Loucy (cell line): ENCODE measurements around the gene ADIPOR2.

Experiments
- H2AFZ ChIP-seq: fragments of 200-600 bp; sonication (generic); 2 replicates; pipeline ENCODE4 v1.6.0; 2016; ENCODE audit warnings: antibody characterized with exemption, mild to moderate bottlenecking, low read length, moderate library complexity
- H3F3A ChIP-seq: fragments of 200-600 bp; 2 replicates; pipeline ENCODE4 v1.6.0; 2016; ENCODE audit warnings: antibody characterized with exemption, low read depth, mild to moderate bottlenecking
- H3K27me3 ChIP-seq: fragments of 200-600 bp; sonication (generic); 2 replicates; pipeline ENCODE4 v1.6.1; 2014; ENCODE audit warnings: low read length, mild to moderate bottlenecking; ENCODE audit not compliant: insufficient read depth, poor library complexity, severe bottlenecking
- H3K36me3 ChIP-seq: fragments of 200-600 bp; sonication (generic); 2 replicates; pipeline ENCODE4 v1.6.1; 2016; ENCODE audit warnings: low read length; ENCODE audit not compliant: insufficient read depth
- H3K4me1 ChIP-seq: fragments of 200-600 bp; sonication (generic); 2 replicates; pipeline ENCODE4 v1.5.1; 2014; ENCODE audit warnings: low read length, mild to moderate bottlenecking; ENCODE audit not compliant: insufficient read depth, poor library complexity, severe bottlenecking
- H3K4me2 ChIP-seq: fragments of 200-600 bp; sonication (generic); 2 replicates; pipeline ENCODE4 v1.6.0; 2014; ENCODE audit warnings: antibody characterized with exemption, low read length, low read depth, mild to moderate bottlenecking; ENCODE audit not compliant: poor library complexity, severe bottlenecking
- H3K4me3 ChIP-seq: fragments of 200-600 bp; sonication (generic); 2 replicates; pipeline ENCODE4 v1.5.1; 2014; ENCODE audit warnings: low read length, mild to moderate bottlenecking, mixed read lengths; ENCODE audit not compliant: poor library complexity, severe bottlenecking
- H3K79me2 ChIP-seq: fragments of 200-600 bp; sonication (generic); 2 replicates; pipeline ENCODE4 v1.6.1; 2014; ENCODE audit warnings: low read length; ENCODE audit not compliant: insufficient read depth
- H3K9ac ChIP-seq: fragments of 200-600 bp; sonication (generic); 2 replicates; pipeline ENCODE4 v1.6.0; 2014; ENCODE audit warnings: mild to moderate bottlenecking, low read depth, low read length, moderate library complexity; ENCODE audit not compliant: poor library complexity, severe bottlenecking
- H3K9me2 ChIP-seq: fragments of 200-600 bp; sonication (generic); replicated peaks from 2 replicates; pipeline ENCODE4 v1.6.1; 2016; ENCODE audit warnings: low read depth, low read length, mixed read lengths
- H3K9me3 ChIP-seq: fragments of 200-600 bp; sonication (generic); 2 replicates; pipeline ENCODE4 v1.6.1; 2014; ENCODE audit warnings: mild to moderate bottlenecking, antibody characterized with exemption, low read length, low read depth; ENCODE audit not compliant: insufficient read depth
- H4K20me1 ChIP-seq: fragments of 200-600 bp; sonication (generic); 2 replicates; pipeline ENCODE4 v1.6.0; 2014; ENCODE audit warnings: antibody characterized with exemption, low read length, mild to moderate bottlenecking; ENCODE audit not compliant: insufficient read depth, poor library complexity, severe bottlenecking
- EZH2phosphoT487 ChIP-seq: fragments of 200-600 bp; IDR thresholded peaks from 2 replicates; pipeline ENCODE4 v1.6.1; 2018; ENCODE audit warnings: antibody characterized with exemption, mild to moderate bottlenecking, moderate library complexity, borderline replicate concordance
- TF ChIP-seq, protein P1 (sequence below): fragments of 200-600 bp; sonication (generic); conservative IDR thresholded peaks from 2 replicates; pipeline ENCODE4 v1.5.1; 2014; ENCODE audit warnings: mild to moderate bottlenecking, antibody characterized with exemption, low read length

Gene ADIPOR2

DNA sequence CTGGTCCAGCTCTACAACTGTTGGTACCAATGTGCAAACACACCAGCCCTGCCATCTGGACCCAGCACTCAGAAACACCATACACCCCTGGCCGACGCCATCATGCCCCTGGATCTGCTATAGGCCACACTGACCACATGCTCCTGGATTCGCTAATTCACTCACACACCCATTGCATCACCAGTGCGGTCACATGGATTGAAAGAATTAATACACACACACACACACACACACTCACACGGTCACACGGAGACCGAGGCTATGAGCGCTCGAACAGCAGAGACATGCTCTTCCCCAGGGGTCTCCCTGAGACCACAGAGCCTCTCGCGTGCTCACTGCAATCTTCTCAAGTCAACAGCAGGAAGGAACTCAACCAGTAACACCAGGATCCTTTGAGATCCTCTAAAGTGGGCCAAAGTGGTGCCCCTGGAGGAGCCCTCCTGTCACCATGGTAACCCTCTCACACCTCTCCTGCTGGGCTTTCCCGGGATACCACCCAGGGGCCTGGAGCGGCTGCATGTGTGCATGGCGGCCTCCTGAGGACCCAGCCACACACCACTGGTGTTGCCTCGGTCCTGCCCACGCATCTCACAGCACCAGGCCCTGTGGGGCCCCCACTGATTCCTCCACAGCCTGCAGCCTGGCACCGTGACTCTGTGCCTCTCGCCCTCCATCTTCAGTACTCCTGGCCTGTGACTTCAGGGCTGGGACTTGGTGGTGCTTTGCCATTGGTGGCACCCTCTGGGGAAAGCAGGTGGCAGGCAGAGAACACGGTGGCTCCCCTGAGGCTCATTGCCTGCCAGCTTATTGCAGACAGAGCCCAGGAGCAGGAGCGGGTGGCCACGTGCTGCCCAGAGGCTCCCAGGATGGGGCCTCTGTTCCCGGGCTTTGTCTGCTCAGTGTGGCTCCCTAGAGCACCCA, 144.6 kb downstream of the ADIPOR2 start:
- no peak overlapping the region for H3K4me3 ChIP-seq
- H3K9me3 ChIP-seq = no peaks in the 10 kb centered on the region
- no peaks in the 10 kb centered on the region for H4K20me1 ChIP-seq
- no peaks in the 10 kb centered on the region for H3K79me2 ChIP-seq
- no peaks in the 10 kb centered on the region for H3K36me3 ChIP-seq
- peaks cover 35% of the 10 kb centered on the region for H3K4me1 ChIP-seq
- H3K27me3 ChIP-seq = no peaks in the 10 kb centered on the region
- no peaks in the 10 kb centered on the region for H3K9me2 ChIP-seq
- no peaks in the 10 kb centered on the region; the same call in 1 of the 2 replicates for H3F3A ChIP-seq
- TF ChIP-seq, protein P1, sequence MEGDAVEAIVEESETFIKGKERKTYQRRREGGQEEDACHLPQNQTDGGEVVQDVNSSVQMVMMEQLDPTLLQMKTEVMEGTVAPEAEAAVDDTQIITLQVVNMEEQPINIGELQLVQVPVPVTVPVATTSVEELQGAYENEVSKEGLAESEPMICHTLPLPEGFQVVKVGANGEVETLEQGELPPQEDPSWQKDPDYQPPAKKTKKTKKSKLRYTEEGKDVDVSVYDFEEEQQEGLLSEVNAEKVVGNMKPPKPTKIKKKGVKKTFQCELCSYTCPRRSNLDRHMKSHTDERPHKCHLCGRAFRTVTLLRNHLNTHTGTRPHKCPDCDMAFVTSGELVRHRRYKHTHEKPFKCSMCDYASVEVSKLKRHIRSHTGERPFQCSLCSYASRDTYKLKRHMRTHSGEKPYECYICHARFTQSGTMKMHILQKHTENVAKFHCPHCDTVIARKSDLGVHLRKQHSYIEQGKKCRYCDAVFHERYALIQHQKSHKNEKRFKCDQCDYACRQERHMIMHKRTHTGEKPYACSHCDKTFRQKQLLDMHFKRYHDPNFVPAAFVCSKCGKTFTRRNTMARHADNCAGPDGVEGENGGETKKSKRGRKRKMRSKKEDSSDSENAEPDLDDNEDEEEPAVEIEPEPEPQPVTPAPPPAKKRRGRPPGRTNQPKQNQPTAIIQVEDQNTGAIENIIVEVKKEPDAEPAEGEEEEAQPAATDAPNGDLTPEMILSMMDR = no peak
- TF ChIP-seq EZH2phosphoT487 = no peak
- H2AFZ ChIP-seq = no peak overlapping the region
- no peak overlapping the region for H3K9ac ChIP-seq
- no peak overlapping the region for H3K4me2 ChIP-seq

DNA sequence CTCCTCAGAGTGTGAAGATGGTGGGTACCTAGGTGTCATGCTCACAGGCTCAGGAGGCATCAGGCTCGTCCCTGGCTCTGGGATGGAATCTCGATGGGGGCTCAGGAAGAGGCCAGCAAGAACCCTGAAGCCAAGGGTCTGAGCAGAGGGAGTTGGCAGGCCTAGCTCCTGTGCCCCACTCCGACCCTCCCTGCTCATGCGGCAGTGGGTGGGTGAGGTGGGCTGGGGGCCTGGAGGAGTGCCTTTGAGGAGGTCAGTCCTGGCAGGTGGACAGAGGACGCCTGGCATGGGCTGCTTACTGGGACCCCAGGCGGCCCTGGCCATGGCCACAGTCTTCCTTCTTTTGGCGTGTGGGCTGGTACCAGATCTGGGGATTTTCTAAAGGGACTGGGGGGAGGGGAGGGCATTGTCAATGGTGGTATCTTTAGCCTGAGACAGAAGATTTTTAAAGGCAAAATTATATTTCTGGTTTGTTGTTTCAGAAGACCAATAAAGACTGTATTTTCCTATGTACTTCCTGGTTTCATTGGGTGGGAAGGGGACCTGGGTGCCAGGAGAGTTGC, 145.5 kb downstream of the ADIPOR2 start:
- H3K79me2 ChIP-seq = no peaks in the 10 kb centered on the region
- no peaks in the 10 kb centered on the region; the same call in 1 of the 2 replicates for H3F3A ChIP-seq
- H3K4me3 ChIP-seq = no peak overlapping the region
- H3K9me3 ChIP-seq = no peaks in the 10 kb centered on the region
- H3K9me2 ChIP-seq = no peaks in the 10 kb centered on the region
- no peaks in the 10 kb centered on the region for H3K36me3 ChIP-seq
- peaks cover 42% of the 10 kb centered on the region for H3K4me1 ChIP-seq
- H3K9ac ChIP-seq = no peak overlapping the region
- TF ChIP-seq, protein P1 = no peak
- no peak for TF ChIP-seq EZH2phosphoT487
- H4K20me1 ChIP-seq = no peaks in the 10 kb centered on the region
- no peak overlapping the region for H2AFZ ChIP-seq
- H3K4me2 ChIP-seq = no peak overlapping the region
- no peaks in the 10 kb centered on the region for H3K27me3 ChIP-seq

DNA sequence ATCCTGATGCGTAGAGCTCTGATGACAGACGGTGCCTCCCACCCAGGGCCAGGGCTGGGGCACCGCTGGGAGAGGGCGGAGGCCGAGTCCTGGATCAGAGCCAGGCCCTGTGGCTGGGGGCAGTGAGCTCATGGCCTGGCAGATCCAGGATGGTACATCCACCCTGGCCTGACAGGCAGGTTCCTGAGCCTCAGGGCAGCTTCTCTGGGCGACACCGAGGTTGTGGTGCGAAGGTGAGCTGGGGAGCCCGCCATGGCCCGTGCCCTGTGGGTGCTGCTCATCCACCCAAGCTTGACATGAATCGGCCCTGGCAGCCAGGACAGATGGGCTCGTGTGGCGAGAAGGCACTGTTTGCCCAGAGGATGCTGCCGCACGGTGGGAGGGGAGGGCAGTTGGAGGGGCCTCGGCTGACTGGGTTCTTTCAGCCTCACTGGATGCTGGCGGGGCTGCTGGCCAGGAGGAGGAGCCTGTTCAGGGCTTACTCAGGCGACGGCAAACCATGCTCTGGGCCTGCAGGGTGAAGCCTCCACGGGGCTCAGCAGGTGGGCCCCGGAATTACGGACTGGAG, 146.1 kb downstream of the ADIPOR2 start:
- TF ChIP-seq, protein P1 = no peak
- no peak for TF ChIP-seq EZH2phosphoT487
- H3K27me3 ChIP-seq = no peaks in the 10 kb centered on the region
- H3K36me3 ChIP-seq = no peaks in the 10 kb centered on the region
- H3K9me2 ChIP-seq = no peaks in the 10 kb centered on the region
- H4K20me1 ChIP-seq = no peaks in the 10 kb centered on the region
- H3K9me3 ChIP-seq = no peaks in the 10 kb centered on the region
- H2AFZ ChIP-seq = no peak overlapping the region
- H3K4me1 ChIP-seq = peaks cover 47% of the 10 kb centered on the region
- no peak overlapping the region for H3K4me3 ChIP-seq
- H3K79me2 ChIP-seq = no peaks in the 10 kb centered on the region
- H3K9ac ChIP-seq = no peak overlapping the region
- no peak overlapping the region for H3K4me2 ChIP-seq
- H3F3A ChIP-seq = no peaks in the 10 kb centered on the region; the same call in 1 of the 2 replicates
